Measurements from ENCODE around the gene MAN1A1. TPM values are rescaled to one million over a fixed set of nuclear protein-coding genes. Genes with fewer than 3 reads are reported as not detected.

The MAN1A1 gene
- total and polyA plus RNA-seq, 2 of the 8 experiments (the other 6 are each of a cell fraction or from before 2014, with no cell fraction given): 1.8 to 5.4 TPM

DNA sequence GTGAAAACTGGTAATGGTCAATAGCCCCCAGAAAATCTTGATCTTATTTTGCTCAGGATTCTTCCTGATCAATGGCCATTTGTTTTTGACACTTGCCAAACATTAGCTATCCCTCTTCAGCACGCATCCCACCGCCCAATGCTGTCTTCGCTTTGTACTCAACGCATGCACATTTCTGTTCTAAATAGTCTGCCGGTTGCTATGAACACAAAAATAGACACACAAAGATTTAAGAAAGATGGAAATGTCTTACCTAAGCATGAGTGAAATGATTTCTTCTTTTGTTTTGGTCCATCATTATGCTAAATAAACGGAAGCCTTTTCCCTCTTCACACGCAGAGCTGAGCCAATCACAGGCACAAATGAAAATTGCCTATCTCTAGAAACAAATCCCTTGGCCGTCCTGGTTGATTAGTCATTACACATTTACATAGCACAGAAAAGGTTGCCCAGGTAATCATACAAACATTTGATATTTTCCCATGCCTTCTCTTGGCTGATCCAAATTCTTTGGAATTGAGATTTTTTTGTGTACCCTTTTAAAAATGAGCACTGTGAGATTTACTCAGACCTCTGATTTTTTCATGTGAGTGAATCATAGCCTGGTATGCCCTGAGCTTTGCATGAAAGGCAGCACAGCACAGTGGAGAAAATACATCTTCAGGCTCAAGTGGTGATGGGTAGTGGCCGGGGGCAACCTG lies 200.6 kb downstream of the MAN1A1 start:
- no peak overlapping the region for H3K56ac ChIP-seq (replicated peaks; ENCODE audit: insufficient read length, low read depth, low read length)
- H2BK120ac ChIP-seq (replicated peaks; ENCODE audit: low read depth, low read length): no peak overlapping the region
- H4K20me1 ChIP-seq (replicated peaks in 1 of 2; ENCODE audit: control insufficient read depth in 1 of 2, insufficient read depth in 2 of 2, low read length in 2 of 2): no peaks in the 10 kb centered on the region
- peak in 1 of 2 experiments; percentile 16 for DNase-seq (ENCODE audit: low read depth in 1 of 2, low spot score in 2 of 2)
- H4K8ac ChIP-seq (ENCODE audit: extremely low read depth, insufficient read depth, low read length): no peak overlapping the region
- no peak overlapping the region for H3K18ac ChIP-seq (ENCODE audit: extremely low read depth, low read length)
- no peak for FAIRE-seq
- H3K9ac ChIP-seq (replicated peaks in 1 of 4; ENCODE audit: extremely low read depth in 1 of 4, low read depth in 3 of 4, low read length in 3 of 4): no peak overlapping the region
- H4K5ac ChIP-seq (ENCODE audit: insufficient read length, low read depth, low read length): no peak overlapping the region
- no peak overlapping the region for H3K23ac ChIP-seq (ENCODE audit: insufficient read length)
- H3K79me1 ChIP-seq (ENCODE audit: low read depth, low read length): no peaks in the 10 kb centered on the region
- no peak overlapping the region for H3K4ac ChIP-seq (replicated peaks; ENCODE audit: insufficient read length, low read depth, low read length)
- 0 out of 7 replicates have a peak, but pooled peaks cover 0 to 2% (median 0%) of the 10 kb centered on the region in 4 experiments for H3K4me1 ChIP-seq (replicated peaks in 1 of 4; ENCODE audit: control insufficient read depth in 3 of 4, insufficient read depth in 4 of 4, low read length in 3 of 4)
- H2BK5ac ChIP-seq (ENCODE audit: low read depth, low read length): no peak overlapping the region
- H3K79me2 ChIP-seq (ENCODE audit: control insufficient read depth in 1 of 2, insufficient read depth in 2 of 2, low read length in 2 of 2): no peaks in the 10 kb centered on the region
- H3K27ac ChIP-seq (ENCODE audit: low read depth, low read length): no peak overlapping the region
- no peak overlapping the region for H4K91ac ChIP-seq (replicated peaks; ENCODE audit: insufficient read length, low read length)
- no peaks in the 10 kb centered on the region for H3K9me3 ChIP-seq (ENCODE audit: insufficient read depth in 2 of 2, low read depth in 1 of 2, low read length in 1 of 2)
- no peak for TF ChIP-seq CHD1 (IDR thresholded peaks at IDR 0.05; ENCODE audit: low read depth, low read length)
- TF ChIP-seq BCL11A (IDR thresholded peaks at IDR 0.05; ENCODE audit: low read depth in 2 of 2, low read length in 2 of 2): no peak
- no peak for TF ChIP-seq CTBP2 (IDR thresholded peaks at IDR 0.05; ENCODE audit: borderline replicate concordance, insufficient read depth, insufficient read length, low read length)
- TF ChIP-seq KDM5A (IDR thresholded peaks at IDR 0.05; ENCODE audit: low read length): no peak
- TF ChIP-seq SIRT6 (IDR thresholded peaks at IDR 0.05; ENCODE audit: low read length): no peak
- TF ChIP-seq SUZ12 (IDR thresholded peaks at IDR 0.05; ENCODE audit: low read length): no peak
- no peak for TF ChIP-seq SP2 (IDR thresholded peaks at IDR 0.05; ENCODE audit: low read length)
- TF ChIP-seq GTF2F1 (IDR thresholded peaks at IDR 0.05; ENCODE audit: borderline replicate concordance, low read depth, low read length): no peak
- TF ChIP-seq BRCA1 (IDR thresholded peaks at IDR 0.05; ENCODE audit: low read depth, low read length): no peak
- TF ChIP-seq YY1 (IDR thresholded peaks at IDR 0.05; ENCODE audit: low read depth, low read length): no peak
- TF ChIP-seq SIX5 (IDR thresholded peaks at IDR 0.05; ENCODE audit: low read depth, low read length): no peak
- no peak for TF ChIP-seq NRF1 (IDR thresholded peaks at IDR 0.05; ENCODE audit: low read depth, low read length)
- no peak for TF ChIP-seq NANOG (IDR thresholded peaks at IDR 0.05; ENCODE audit: insufficient read depth, low read depth, low read length, poor library complexity, severe bottlenecking)
- 88% methylated on average over 9 of the region's 9 CpGs; no CpG with 5 or more reads in 1 of the 2 experiments for WGBS, 2 experiments (ENCODE audit: extremely low coverage in 1 of 2, insufficient coverage in 1 of 2, insufficient read length in 1 of 2, insufficient replicate concordance in 2 of 2, low coverage in 1 of 2, low lambda C conversion rate in 2 of 2, missing lambda C conversion rate in 1 of 2)
- H3K4me3 ChIP-seq (ENCODE audit: extremely low read depth in 1 of 4, insufficient read depth in 2 of 4, low read depth in 3 of 4, low read length in 4 of 4): no peak overlapping the region
- H2BK15ac ChIP-seq (ENCODE audit: low read length): no peak overlapping the region
- no peaks in the 10 kb centered on the region for H3K36me3 ChIP-seq (ENCODE audit: control insufficient read depth in 2 of 4, insufficient read depth in 4 of 4, low read length in 3 of 4)
- no peak overlapping the region for H2BK12ac ChIP-seq (ENCODE audit: low read depth, low read length)
- no peak overlapping the region for H2AFZ ChIP-seq (ENCODE audit: low read length)
- no peak overlapping the region for H2AK5ac ChIP-seq (ENCODE audit: low read depth, low read length)
- H3K27me3 ChIP-seq (replicated peaks in 1 of 4; ENCODE audit: control insufficient read depth in 3 of 4, extremely low read depth in 1 of 4, insufficient read depth in 3 of 4, low read length in 3 of 4): no peaks in the 10 kb centered on the region
- POLR2A ChIA-PET (ENCODE audit: partially characterized antibody): no interaction called here
- H3K4me2 ChIP-seq (ENCODE audit: insufficient read depth in 1 of 2, low read depth in 2 of 2, low read length in 2 of 2): no peak overlapping the region
- no peak overlapping the region for H3K14ac ChIP-seq (ENCODE audit: insufficient read length)
- H3K23me2 ChIP-seq (ENCODE audit: low read depth, low read length): no peaks in the 10 kb centered on the region
- no peak overlapping the region for H2BK20ac ChIP-seq (ENCODE audit: low read length)
- CTCF ChIA-PET (ENCODE audit: partially characterized antibody): interaction anchor here (0.6 to 3.5 kb wide), 39 partner anchors 9 to 1069 kb away, joined by 3 to 22 read pairs (median 4); partner anchors contain the start of gene FAM184A
